Vagina (tissue), 2 donors: ENCODE measurements around the gene GBX1. TPM values are rescaled to one million over a fixed set of nuclear protein-coding genes. Genes with fewer than 3 reads are reported as not detected.

Experiments
- DNase-seq, 2 donors: peaks; one replicate each; pipeline ENCODE4 v3.0.0-alpha.2; 2017; ENCODE audit errors: extremely low spot score in 2 of 2
- H3K27ac ChIP-seq: fragments of 200-600 bp; sonication (generic); one replicate; pipeline ENCODE4 v1.5.1; 2019
- H3K27me3 ChIP-seq: fragments of 200-600 bp; sonication (generic); one replicate; pipeline ENCODE4 v1.5.1; 2019
- H3K36me3 ChIP-seq, 2 donors: fragments of 200-600 bp; sonication (generic); one replicate each; pipeline ENCODE4 v1.5.1; 2017 to 2019
- H3K4me1 ChIP-seq: fragments of 200-600 bp; sonication (generic); one replicate; pipeline ENCODE4 v1.5.1; 2019
- H3K4me3 ChIP-seq, 2 donors: fragments of 200-600 bp; sonication (generic); 1 replicate in 1 of 2; 2 replicates in 1 of 2; pipeline ENCODE4 v1.5.1; 2016 to 2019
- H3K9me3 ChIP-seq: fragments of 200-600 bp; sonication (generic); one replicate; pipeline ENCODE4 v1.5.1; 2019
- POLR2A ChIP-seq, 2 donors: fragments of 450-650 bp; IDR thresholded peaks; one replicate each; pipeline ENCODE4 v1.6.1; 2017; ENCODE audit warnings: antibody characterized with exemption in 2 of 2, mild to moderate bottlenecking in 2 of 2, moderate library complexity in 2 of 2
- POLR2AphosphoS5 ChIP-seq, 2 donors: sonication (generic); formaldehyde crosslinking; IDR thresholded peaks; one replicate each; pipeline ENCODE4 v1.9.0; 2017; ENCODE audit warnings: antibody characterized with exemption in 2 of 2, mild to moderate bottlenecking in 2 of 2, low read depth in 1 of 2; ENCODE audit not compliant: insufficient read depth in 1 of 2
- intact Hi-C: fragments of 100-400 bp; cut with DNase I; formaldehyde crosslinking; loops from one replicate; pipeline ENCODE4 v1.15.1; 2023
- total RNA-seq: library from RNA; depleted of rRNA; stranded (reverse); fragments of >200 nt; gene quantifications from one replicate; pipeline ENCODE4 v1.2.3, GENCODE V29; 2016
- TF ChIP-seq, protein P1 (sequence below), 3 experiments: fragments of 450-650 bp in 2 of 3; fragments of 200-600 bp in 1 of 3; sonication (generic) in 1 of 3; IDR thresholded peaks; one replicate each; pipeline ENCODE4 v1.5.1; 2017 to 2019; ENCODE audit warnings: antibody characterized with exemption in 3 of 3, mild to moderate bottlenecking in 2 of 3, moderate library complexity in 2 of 3

The GBX1 gene
- total RNA-seq, 1 donor from 2014 or later: not detected

- no peaks in the 10 kb centered on the region for H3K4me1 ChIP-seq
- intact Hi-C loops: no loop called here
- H3K36me3 ChIP-seq: peaks cover 0 to 61% of the 10 kb centered on the region in 2 donors
- no peak overlapping the region for H3K4me3 ChIP-seq
- TF ChIP-seq POLR2A (IDR thresholded peaks at IDR 0.05) (no peak), POLR2AphosphoS5 (IDR thresholded peaks at IDR 0.05; ENCODE audit: insufficient read depth in 1 of 2, low read depth in 1 of 2) (no peak)
- TF ChIP-seq, protein P1, sequence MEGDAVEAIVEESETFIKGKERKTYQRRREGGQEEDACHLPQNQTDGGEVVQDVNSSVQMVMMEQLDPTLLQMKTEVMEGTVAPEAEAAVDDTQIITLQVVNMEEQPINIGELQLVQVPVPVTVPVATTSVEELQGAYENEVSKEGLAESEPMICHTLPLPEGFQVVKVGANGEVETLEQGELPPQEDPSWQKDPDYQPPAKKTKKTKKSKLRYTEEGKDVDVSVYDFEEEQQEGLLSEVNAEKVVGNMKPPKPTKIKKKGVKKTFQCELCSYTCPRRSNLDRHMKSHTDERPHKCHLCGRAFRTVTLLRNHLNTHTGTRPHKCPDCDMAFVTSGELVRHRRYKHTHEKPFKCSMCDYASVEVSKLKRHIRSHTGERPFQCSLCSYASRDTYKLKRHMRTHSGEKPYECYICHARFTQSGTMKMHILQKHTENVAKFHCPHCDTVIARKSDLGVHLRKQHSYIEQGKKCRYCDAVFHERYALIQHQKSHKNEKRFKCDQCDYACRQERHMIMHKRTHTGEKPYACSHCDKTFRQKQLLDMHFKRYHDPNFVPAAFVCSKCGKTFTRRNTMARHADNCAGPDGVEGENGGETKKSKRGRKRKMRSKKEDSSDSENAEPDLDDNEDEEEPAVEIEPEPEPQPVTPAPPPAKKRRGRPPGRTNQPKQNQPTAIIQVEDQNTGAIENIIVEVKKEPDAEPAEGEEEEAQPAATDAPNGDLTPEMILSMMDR (IDR thresholded peaks at IDR 0.05): no peak
- no peaks in the 10 kb centered on the region for H3K9me3 ChIP-seq
- H3K27ac ChIP-seq: no peak overlapping the region
- no peak for DNase-seq
- no peaks in the 10 kb centered on the region for H3K27me3 ChIP-seq
Measured at GRCh38 chr7:151138153-151138851, 29.2 kb downstream of the GBX1 start.

- Histone ChIP-seq H3K27ac (no peak overlapping the region), H3K4me3 (no peak overlapping the region), H3K9me3 (no peaks in the 10 kb centered on the region), H3K27me3 (no peaks in the 10 kb centered on the region), H3K36me3 (peaks cover 0 to 65% of the 10 kb centered on the region in 2 donors), H3K4me1 (no peaks in the 10 kb centered on the region)
- intact Hi-C loops: no loop called here
- TF ChIP-seq, protein P1 (IDR thresholded peaks at IDR 0.05): no peak
- TF ChIP-seq POLR2A (IDR thresholded peaks at IDR 0.05): no peak
- TF ChIP-seq POLR2AphosphoS5 (IDR thresholded peaks at IDR 0.05; ENCODE audit: insufficient read depth in 1 of 2, low read depth in 1 of 2): no peak
- DNase-seq: no peak
Measured at GRCh38 chr7:151137791-151138152, 29.7 kb downstream of the GBX1 start.

DNA sequence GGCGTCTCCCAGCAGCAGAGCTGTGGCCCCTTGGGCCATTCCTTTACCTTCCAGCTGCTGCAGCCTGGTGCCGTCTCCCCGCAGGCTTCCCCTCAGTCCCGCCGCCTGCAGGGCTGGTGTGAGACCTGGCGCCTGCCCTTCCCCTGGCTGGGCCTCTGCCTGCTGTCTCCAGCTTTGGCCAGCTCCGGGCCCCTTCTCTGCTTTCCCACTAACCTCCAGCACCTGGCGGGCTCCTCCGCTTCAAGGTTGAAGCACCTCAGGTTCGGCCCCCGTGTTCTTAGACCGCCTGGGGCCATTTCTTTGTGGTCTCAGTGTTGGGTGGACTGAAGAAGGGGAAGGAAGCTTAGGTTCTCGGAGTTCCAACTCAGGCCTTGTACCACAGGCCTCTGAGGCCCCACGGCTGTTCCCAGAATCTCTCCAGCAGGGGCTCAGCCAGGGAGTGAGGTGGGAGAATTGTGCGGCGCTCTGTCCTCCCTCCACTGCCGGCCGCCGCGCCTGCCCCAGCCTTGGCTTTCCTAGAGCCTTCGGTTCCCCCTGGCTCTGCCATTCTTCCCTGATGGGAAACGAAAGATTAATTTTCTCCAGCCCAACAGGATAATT, 30.3 kb downstream of the GBX1 start:
- Histone ChIP-seq H3K27me3 (no peaks in the 10 kb centered on the region), H3K9me3 (no peaks in the 10 kb centered on the region), H3K36me3 (peaks cover 0 to 68% of the 10 kb centered on the region in 2 donors), H3K4me3 (no peak overlapping the region), H3K4me1 (no peaks in the 10 kb centered on the region), H3K27ac (no peak overlapping the region)
- intact Hi-C loops: no loop called here
- no peak for DNase-seq
- TF ChIP-seq POLR2A (IDR thresholded peaks at IDR 0.05): no peak
- TF ChIP-seq POLR2AphosphoS5 (IDR thresholded peaks at IDR 0.05; ENCODE audit: insufficient read depth in 1 of 2, low read depth in 1 of 2): no peak
- TF ChIP-seq, protein P1 (IDR thresholded peaks at IDR 0.05): no peak

GRCh38 chr7:151135866-151136843, 31.3 kb downstream of the GBX1 start:
- no peak overlapping the region for H3K4me3 ChIP-seq
- no peaks in the 10 kb centered on the region for H3K9me3 ChIP-seq
- no peaks in the 10 kb centered on the region for H3K27me3 ChIP-seq
- TF ChIP-seq POLR2AphosphoS5 (IDR thresholded peaks at IDR 0.05; ENCODE audit: insufficient read depth in 1 of 2, low read depth in 1 of 2) (no peak), POLR2A (IDR thresholded peaks at IDR 0.05) (no peak)
- TF ChIP-seq, protein P1 (IDR thresholded peaks at IDR 0.05): no peak
- no peak for DNase-seq
- H3K36me3 ChIP-seq: peaks cover 0 to 69% of the 10 kb centered on the region in 2 donors
- H3K27ac ChIP-seq: no peak overlapping the region
- H3K4me1 ChIP-seq: no peaks in the 10 kb centered on the region
- intact Hi-C loops: no loop called here
